Right lobe of liver (tissue), 6 donors: ENCODE measurements around the gene PPP1R1A. TPM values are rescaled to one million over a fixed set of nuclear protein-coding genes. Genes with fewer than 3 reads are reported as not detected.

Experiments
- ATAC-seq, 4 donors: fragments of 200-7000 bp; cut with Tn5 transposase; one replicate each; pipeline ENCODE4 v1.9.1; 2020; ENCODE audit warnings: mild to moderate bottlenecking in 4 of 4, moderate library complexity in 4 of 4
- DNase-seq, 3 donors: peaks; one replicate each; pipeline ENCODE4 v3.0.0-alpha.2; 2020
- H3K27ac ChIP-seq, 3 donors: fragments of 200-600 bp; one replicate each; pipeline ENCODE4 v1.8.0; 2022
- H3K27me3 ChIP-seq, 2 donors: fragments of 200-600 bp; one replicate each; pipeline ENCODE4 v1.8.0; 2022
- H3K36me3 ChIP-seq, 4 donors: fragments of 200-600 bp; sonication (generic) in 1 of 4; one replicate each; pipeline versions ENCODE4 v1.5.1 to v1.8.0; 2017 to 2022; ENCODE audit warnings: control low read depth in 1 of 4
- H3K4me1 ChIP-seq, 4 donors: fragments of 200-600 bp; sonication (generic) in 1 of 4; one replicate each; pipeline versions ENCODE4 v1.5.1 to v1.8.0; 2017 to 2022; ENCODE audit warnings: control low read depth in 1 of 4
- H3K4me3 ChIP-seq, 3 donors: fragments of 200-600 bp; one replicate each; pipeline ENCODE4 v1.8.0; 2022
- H3K9me3 ChIP-seq, 4 donors: fragments of 200-600 bp; sonication (generic) in 1 of 4; one replicate each; pipeline versions ENCODE4 v1.5.1 to v1.8.0; 2017 to 2022; ENCODE audit warnings: control low read depth in 1 of 4
- POLR2A ChIP-seq: fragments of 450-650 bp; IDR thresholded peaks from one replicate; pipeline ENCODE4 v1.6.1; 2017; ENCODE audit warnings: antibody characterized with exemption, mild to moderate bottlenecking
- WGBS: methylation state at CpG from one replicate; pipeline ENCODE4 v1.1.6; 2018; ENCODE audit warnings: low coverage, low lambda C conversion rate; ENCODE audit not compliant: insufficient coverage; ENCODE audit errors: missing lambda C conversion rate; 5-methylcytosine and 5-hydroxymethylcytosine counted together
- intact Hi-C, 2 donors: fragments of 100-400 bp; cut with DNase I; formaldehyde crosslinking; loops; one replicate each; pipeline versions ENCODE4 v1.11.2 to v1.14.1; 2022
- total RNA-seq, 6 experiments: library from RNA; depleted of rRNA in 2 of 6; stranded (reverse); fragments of >200 nt in 2 of 6; fragmentation: NEBNext Ultra II Directional in 3 of 6; extraction: Animal tissue kit (Norgen Biotek cat#: 25700) in 3 of 6; gene quantifications; one replicate each; pipeline versions ENCODE4 v1.1.0 to v1.2.4, GENCODE V29; 2016 to 2023
- TF ChIP-seq, protein P1 (sequence below), 4 donors: fragments of 200-600 bp in 3 of 4; fragments of 450-650 bp in 1 of 4; IDR thresholded peaks; one replicate each; pipeline versions ENCODE4 v1.5.1 to v1.8.0; 2016 to 2022; ENCODE audit warnings: antibody characterized with exemption in 4 of 4, mild to moderate bottlenecking in 2 of 4
- donor health status: DM: no; HTN: yes; CAD: no.
- donor health status: DM: no; HTN: no; CAD: no.
- donor health status: DM: no; HTN: no; CAD: no.
- donor health status: DM: no; HTN: yes; CAD: no.
- donor health status: DM: no; HTN: yes; CAD: no.

PPP1R1A gene
- total RNA-seq, 6 experiments from 2014 or later = 15.6 to 153 (median 54.5) TPM

DNA sequence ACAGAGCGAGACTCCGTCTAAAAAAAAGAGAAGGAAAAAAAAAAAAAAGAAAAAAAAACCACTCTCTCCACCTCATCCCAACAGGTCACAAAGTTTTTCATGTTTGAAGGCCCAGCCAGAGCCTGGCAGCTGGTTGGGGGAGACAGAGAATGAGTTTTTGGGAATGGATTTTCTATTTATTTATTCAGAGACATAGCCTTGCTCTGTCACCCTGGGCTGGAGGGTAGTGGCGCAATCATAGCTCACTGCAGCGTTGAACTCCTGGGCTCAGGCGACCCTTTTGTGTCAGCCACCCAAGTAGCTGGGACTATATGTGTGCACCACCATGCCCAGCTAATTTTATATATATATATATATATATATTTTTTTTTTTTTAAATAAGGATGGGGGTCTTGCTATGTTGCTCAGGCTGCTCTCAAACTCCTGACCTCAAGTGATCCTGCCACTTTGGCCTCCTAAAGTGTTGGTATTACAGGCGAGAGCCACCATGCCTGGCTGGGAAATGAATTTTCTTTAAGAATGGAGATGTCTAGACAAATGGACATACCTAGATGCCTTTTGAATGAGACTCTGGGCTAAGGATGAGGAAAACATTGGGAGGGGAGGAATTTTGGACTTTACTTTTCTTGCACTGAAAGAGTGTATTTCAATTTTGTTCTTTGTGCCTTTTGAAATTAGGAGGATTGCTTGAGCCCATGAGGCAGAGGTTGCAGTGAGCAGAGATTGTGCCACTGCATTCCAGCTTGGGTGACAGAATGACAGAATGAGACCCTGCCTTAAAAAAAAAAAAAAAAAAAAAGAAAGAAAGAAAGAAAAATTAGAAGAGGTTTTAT, 16.9 kb upstream of the PPP1R1A start:
- Histone ChIP-seq H3K27me3 (no peaks in the 10 kb centered on the region), H3K4me1 (no peaks in the 10 kb centered on the region), H3K36me3 (no peaks in the 10 kb centered on the region), H3K9me3 (no peaks in the 10 kb centered on the region), H3K4me3 (no peak overlapping the region), H3K27ac (no peak overlapping the region)
- WGBS = 61% methylated on average over 4 of the region's 6 CpGs
- ATAC-seq (peak in 3 of 4 donors; percentile 30 to 69 (median 47)), DNase-seq (no peak)
- intact Hi-C loops = no loop called here
- TF ChIP-seq, protein P1, sequence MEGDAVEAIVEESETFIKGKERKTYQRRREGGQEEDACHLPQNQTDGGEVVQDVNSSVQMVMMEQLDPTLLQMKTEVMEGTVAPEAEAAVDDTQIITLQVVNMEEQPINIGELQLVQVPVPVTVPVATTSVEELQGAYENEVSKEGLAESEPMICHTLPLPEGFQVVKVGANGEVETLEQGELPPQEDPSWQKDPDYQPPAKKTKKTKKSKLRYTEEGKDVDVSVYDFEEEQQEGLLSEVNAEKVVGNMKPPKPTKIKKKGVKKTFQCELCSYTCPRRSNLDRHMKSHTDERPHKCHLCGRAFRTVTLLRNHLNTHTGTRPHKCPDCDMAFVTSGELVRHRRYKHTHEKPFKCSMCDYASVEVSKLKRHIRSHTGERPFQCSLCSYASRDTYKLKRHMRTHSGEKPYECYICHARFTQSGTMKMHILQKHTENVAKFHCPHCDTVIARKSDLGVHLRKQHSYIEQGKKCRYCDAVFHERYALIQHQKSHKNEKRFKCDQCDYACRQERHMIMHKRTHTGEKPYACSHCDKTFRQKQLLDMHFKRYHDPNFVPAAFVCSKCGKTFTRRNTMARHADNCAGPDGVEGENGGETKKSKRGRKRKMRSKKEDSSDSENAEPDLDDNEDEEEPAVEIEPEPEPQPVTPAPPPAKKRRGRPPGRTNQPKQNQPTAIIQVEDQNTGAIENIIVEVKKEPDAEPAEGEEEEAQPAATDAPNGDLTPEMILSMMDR (IDR thresholded peaks at IDR 0.05) = no peak
- no peak for TF ChIP-seq POLR2A

DNA sequence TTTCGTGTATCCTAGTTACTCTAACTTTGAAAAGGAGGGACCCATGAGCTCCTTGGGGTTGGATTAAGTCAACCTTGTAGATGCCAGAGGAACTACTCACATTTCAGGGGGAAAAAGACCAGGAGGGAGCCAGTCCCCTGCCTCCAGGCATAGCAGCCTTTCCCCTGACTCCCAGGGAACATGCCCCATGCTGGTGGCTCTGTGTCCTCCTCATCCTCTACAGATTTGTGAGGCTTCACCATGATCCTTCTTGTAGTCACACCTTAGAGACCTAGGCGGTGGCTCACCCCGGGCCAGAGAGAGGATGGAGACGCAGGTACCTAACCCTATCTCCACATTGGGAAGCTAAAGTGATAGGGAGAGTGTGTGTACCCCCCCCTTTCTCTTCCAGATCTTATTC, 16.0 kb upstream of the PPP1R1A start:
- intact Hi-C loops = no loop called here
- H3K4me1 ChIP-seq = no peaks in the 10 kb centered on the region
- 80% methylated on average over 3 of the region's 4 CpGs for WGBS
- no peak for TF ChIP-seq POLR2A
- TF ChIP-seq, protein P1 (IDR thresholded peaks at IDR 0.05) = no peak
- no peaks in the 10 kb centered on the region for H3K9me3 ChIP-seq
- no peak overlapping the region for H3K27ac ChIP-seq
- H3K36me3 ChIP-seq = no peaks in the 10 kb centered on the region
- ATAC-seq (no peak), DNase-seq (no peak)
- H3K4me3 ChIP-seq = no peak overlapping the region
- no peaks in the 10 kb centered on the region for H3K27me3 ChIP-seq

DNA sequence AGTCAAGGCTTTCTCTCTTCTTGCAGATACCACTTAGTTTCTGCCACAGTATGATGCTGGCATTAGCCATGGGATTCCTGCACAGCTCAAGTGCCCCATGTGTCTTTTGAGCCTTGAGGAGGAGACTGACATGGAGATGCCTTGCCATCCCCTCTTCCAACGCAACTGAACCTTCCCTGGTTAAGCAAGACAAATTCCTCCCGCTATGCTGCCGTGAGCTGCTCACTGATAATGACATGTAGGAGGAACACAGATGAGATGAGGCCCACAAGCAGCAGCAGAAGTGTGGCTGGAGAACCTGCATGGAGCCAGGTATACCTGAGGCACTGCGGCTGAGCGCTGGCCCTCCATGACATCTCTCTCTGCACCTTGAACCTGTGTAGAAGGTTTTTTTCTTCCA, 15.4 kb upstream of the PPP1R1A start:
- TF ChIP-seq, protein P1 (IDR thresholded peaks at IDR 0.05) = no peak
- TF ChIP-seq POLR2A = no peak
- no peak for ATAC-seq

DNA sequence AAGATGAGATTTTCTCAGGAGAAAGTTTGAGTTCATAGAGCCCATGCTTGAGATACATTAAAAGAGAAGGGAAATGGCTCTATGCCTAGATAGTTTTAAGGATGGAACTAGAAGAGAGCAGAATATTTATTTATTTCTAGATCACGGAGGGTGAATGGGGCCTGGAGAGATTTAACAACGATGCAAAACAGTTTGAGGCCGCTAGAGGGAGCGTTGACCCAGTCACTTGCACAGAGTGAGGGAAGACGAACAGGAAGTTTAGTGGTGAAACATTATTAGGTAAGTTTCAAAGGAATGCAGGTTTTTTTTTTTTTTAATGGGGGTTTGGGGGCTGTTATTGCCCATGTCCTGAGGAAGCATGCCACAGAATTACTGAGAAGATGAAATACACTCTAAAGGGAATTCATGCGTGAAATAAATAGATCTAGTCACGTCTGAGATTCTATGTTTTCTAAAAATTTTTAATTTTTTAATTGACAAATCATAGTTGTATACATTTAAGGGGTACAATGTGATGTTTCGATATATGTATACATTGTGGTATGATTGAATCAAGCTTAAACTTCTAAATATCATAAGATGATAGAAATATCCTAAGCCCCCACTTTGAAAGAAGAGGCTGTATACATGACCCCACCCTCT, 14.8 kb upstream of the PPP1R1A start:
- 16% methylated on average over 7 of the region's 8 CpGs for WGBS
- intact Hi-C loops = no loop called here

More for the DNA sequence above, 15.4 kb upstream of the PPP1R1A start:
- no peaks in the 10 kb centered on the region for H3K9me3 ChIP-seq
- no peaks in the 10 kb centered on the region for H3K4me1 ChIP-seq
- no peak for DNase-seq
- intact Hi-C loops = no loop called here
- no peaks in the 10 kb centered on the region for H3K27me3 ChIP-seq
- WGBS = 78% methylated on average over 4 of the region's 5 CpGs
- no peak overlapping the region for H3K4me3 ChIP-seq
- H3K36me3 ChIP-seq = no peaks in the 10 kb centered on the region
- H3K27ac ChIP-seq = no peak overlapping the region

More for the DNA sequence above, 14.8 kb upstream of the PPP1R1A start:
- no peak overlapping the region for H3K27ac ChIP-seq
- peak in 2 of 3 donors; percentile 46 to 72 for DNase-seq
- H3K4me3 ChIP-seq = no peak overlapping the region
- H3K36me3 ChIP-seq = no peaks in the 10 kb centered on the region
- H3K9me3 ChIP-seq = no peaks in the 10 kb centered on the region
- ATAC-seq = peak; percentile 91 to 98 (median 94)
- no peaks in the 10 kb centered on the region for H3K4me1 ChIP-seq
- no peaks in the 10 kb centered on the region for H3K27me3 ChIP-seq
- TF ChIP-seq, protein P1 (IDR thresholded peaks at IDR 0.05) = peak; percentile 60 to 80 (median 76)
- no peak for TF ChIP-seq POLR2A
